Neural progenitor cell (in vitro differentiated cells): Measurements from ENCODE around the gene FFAR3. TPM values are rescaled to one million over a fixed set of nuclear protein-coding genes. Genes with fewer than 3 reads are reported as not detected.

Experiments used
- DNase-seq: peaks from one replicate; pipeline ENCODE4 v3.0.0-alpha.2; 2016; ENCODE audit warnings: low spot score
- H2AFZ ChIP-seq: fragments of 200-600 bp; sonication (generic); replicated peaks from 2 replicates; pipeline ENCODE4 v1.6.1; 2016; ENCODE audit warnings: antibody characterized with exemption
- H3F3A ChIP-seq: fragments of 200-600 bp; sonication (generic); 2 replicates; pipeline ENCODE4 v1.6.1; 2016; ENCODE audit warnings: antibody characterized with exemption, low read depth
- H3K27ac ChIP-seq: fragments of 200-600 bp; sonication (generic); 2 replicates; pipeline ENCODE4 v1.5.1; 2016; ENCODE audit warnings: mild to moderate bottlenecking
- H3K27me3 ChIP-seq: fragments of 200-600 bp; sonication (generic); 2 replicates; pipeline ENCODE4 v1.6.1; 2016; ENCODE audit warnings: mild to moderate bottlenecking, moderate library complexity
- H3K36me3 ChIP-seq: fragments of 200-600 bp; sonication (generic); 2 replicates; pipeline ENCODE4 v1.5.1; 2016
- H3K4me1 ChIP-seq: fragments of 200-600 bp; sonication (generic); 2 replicates; pipeline ENCODE4 v1.6.1; 2016; ENCODE audit warnings: mixed run types
- H3K4me2 ChIP-seq: fragments of 200-600 bp; sonication (generic); 2 replicates; pipeline ENCODE4 v1.6.1; 2016
- H3K4me3 ChIP-seq: fragments of 200-600 bp; sonication (generic); 2 replicates; pipeline ENCODE4 v1.5.1; 2016
- H3K79me2 ChIP-seq: fragments of 200-600 bp; sonication (generic); 2 replicates; pipeline ENCODE4 v1.6.1; 2016; ENCODE audit warnings: low read depth
- H3K9ac ChIP-seq: fragments of 200-600 bp; sonication (generic); 2 replicates; pipeline ENCODE4 v1.6.1; 2016
- H3K9me3 ChIP-seq: fragments of 200-600 bp; sonication (generic); 2 replicates; pipeline ENCODE4 v1.5.1; 2016; ENCODE audit warnings: low read depth
- H4K20me1 ChIP-seq: fragments of 200-600 bp; sonication (generic); 2 replicates; pipeline ENCODE4 v1.6.1; 2016; ENCODE audit warnings: low read depth
- H3K27ac Mint-ChIP-seq: 3 replicates; pipeline ENCODE4 v1.8.0; 2021; ENCODE audit warnings: mixed read lengths
- H3K27me3 Mint-ChIP-seq: 2 replicates; pipeline ENCODE4 v1.8.0; 2022; ENCODE audit warnings: low read depth, mild to moderate bottlenecking, inconsistent platforms, moderate library complexity, mixed read lengths; ENCODE audit not compliant: insufficient read depth
- H3K36me3 Mint-ChIP-seq: 3 replicates; pipeline ENCODE4 v1.8.0; 2021; ENCODE audit warnings: mixed read lengths
- H3K4me1 Mint-ChIP-seq: 3 replicates; pipeline ENCODE4 v1.8.0; 2021; ENCODE audit warnings: mixed read lengths
- H3K4me3 Mint-ChIP-seq: 3 replicates; pipeline ENCODE4 v1.8.0; 2021; ENCODE audit warnings: mild to moderate bottlenecking, moderate library complexity, mixed read lengths
- H3K9me3 Mint-ChIP-seq: 3 replicates; pipeline ENCODE4 v1.8.0; 2020; ENCODE audit warnings: mixed read lengths
- EZH2 ChIP-seq: fragments of 200-600 bp; sonication (generic); IDR thresholded peaks from 2 replicates; pipeline ENCODE4 v1.6.1; 2017; ENCODE audit warnings: antibody characterized with exemption, mild to moderate bottlenecking, moderate library complexity
- EZH2phosphoT487 ChIP-seq: fragments of 200-600 bp; sonication (generic); IDR thresholded peaks from 2 replicates; pipeline ENCODE4 v1.6.1; 2017; ENCODE audit warnings: antibody characterized with exemption
- total RNA-seq: library from RNA; depleted of rRNA; stranded (reverse); fragments of >200 nt; gene quantifications from 2 replicates; pipeline ENCODE4 v1.2.3, GENCODE V29; 2015; ENCODE audit warnings: low replicate concordance
- TF ChIP-seq, protein P1 (sequence below): fragments of 200-600 bp; sonication (generic); IDR thresholded peaks from 2 replicates; pipeline ENCODE4 v1.5.1; 2017; ENCODE audit warnings: antibody characterized with exemption, mild to moderate bottlenecking

The FFAR3 gene
- total RNA-seq, 1 donor from 2014 or later: not detected

DNA sequence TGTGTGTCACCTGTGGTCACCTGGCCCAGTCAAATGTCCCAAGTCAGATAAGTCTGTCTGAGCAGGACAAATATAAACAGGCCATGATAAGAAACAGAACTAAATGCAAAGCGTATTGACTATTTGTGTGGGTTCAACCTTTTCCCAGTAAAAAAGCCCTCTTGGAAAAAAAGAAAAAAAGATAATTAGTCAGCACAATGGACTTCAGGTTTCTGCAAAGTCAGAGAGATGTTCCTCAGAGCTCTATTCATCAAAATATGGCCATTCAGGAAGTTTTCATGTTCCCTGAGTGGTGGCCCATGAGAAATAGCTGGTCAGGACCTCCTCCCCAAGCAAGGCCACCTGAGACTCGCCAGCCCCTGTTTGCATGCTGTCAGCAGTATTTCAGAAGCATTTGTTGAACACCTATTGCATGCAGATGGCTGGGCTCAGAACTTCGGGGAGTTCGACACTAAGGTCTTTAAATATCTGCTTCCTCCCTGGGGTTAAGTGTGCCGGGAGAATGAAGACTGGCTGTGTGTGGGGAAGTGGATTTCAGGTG is 2.7 kb downstream of the FFAR3 start:
- Histone ChIP-seq H3K4me2 (no peak overlapping the region), H3K4me1 (no peaks in the 10 kb centered on the region), H2AFZ (no peak overlapping the region), H3K9ac (no peak overlapping the region), H3K27me3 (no peaks in the 10 kb centered on the region), H4K20me1 (no peaks in the 10 kb centered on the region), H3K79me2 (no peaks in the 10 kb centered on the region), H3K36me3 (no peaks in the 10 kb centered on the region), H3K27ac (no peak overlapping the region), H3K4me3 (no peak overlapping the region), H3K9me3 (no peaks in the 10 kb centered on the region), H3F3A (no peaks in the 10 kb centered on the region)
- H3K36me3 Mint-ChIP-seq: no peaks in the 10 kb centered on the region
- no peaks in the 10 kb centered on the region for H3K9me3 Mint-ChIP-seq
- no peak overlapping the region for H3K4me3 Mint-ChIP-seq
- no peaks in the 10 kb centered on the region for H3K27me3 Mint-ChIP-seq
- H3K27ac Mint-ChIP-seq: no peak overlapping the region
- DNase-seq: no peak
- H3K4me1 Mint-ChIP-seq: peaks cover 8% of the 10 kb centered on the region
- TF ChIP-seq EZH2: no peak
- TF ChIP-seq, protein P1, sequence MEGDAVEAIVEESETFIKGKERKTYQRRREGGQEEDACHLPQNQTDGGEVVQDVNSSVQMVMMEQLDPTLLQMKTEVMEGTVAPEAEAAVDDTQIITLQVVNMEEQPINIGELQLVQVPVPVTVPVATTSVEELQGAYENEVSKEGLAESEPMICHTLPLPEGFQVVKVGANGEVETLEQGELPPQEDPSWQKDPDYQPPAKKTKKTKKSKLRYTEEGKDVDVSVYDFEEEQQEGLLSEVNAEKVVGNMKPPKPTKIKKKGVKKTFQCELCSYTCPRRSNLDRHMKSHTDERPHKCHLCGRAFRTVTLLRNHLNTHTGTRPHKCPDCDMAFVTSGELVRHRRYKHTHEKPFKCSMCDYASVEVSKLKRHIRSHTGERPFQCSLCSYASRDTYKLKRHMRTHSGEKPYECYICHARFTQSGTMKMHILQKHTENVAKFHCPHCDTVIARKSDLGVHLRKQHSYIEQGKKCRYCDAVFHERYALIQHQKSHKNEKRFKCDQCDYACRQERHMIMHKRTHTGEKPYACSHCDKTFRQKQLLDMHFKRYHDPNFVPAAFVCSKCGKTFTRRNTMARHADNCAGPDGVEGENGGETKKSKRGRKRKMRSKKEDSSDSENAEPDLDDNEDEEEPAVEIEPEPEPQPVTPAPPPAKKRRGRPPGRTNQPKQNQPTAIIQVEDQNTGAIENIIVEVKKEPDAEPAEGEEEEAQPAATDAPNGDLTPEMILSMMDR: no peak
- TF ChIP-seq EZH2phosphoT487: no peak

GRCh38 chr19:35362261-35363000 is 4.2 kb downstream of the FFAR3 start:
- DNase-seq: no peak
- H3K4me3 ChIP-seq: no peak overlapping the region
- no peak overlapping the region for H3K4me2 ChIP-seq
- H3K79me2 ChIP-seq: no peaks in the 10 kb centered on the region
- no peaks in the 10 kb centered on the region for H3K36me3 Mint-ChIP-seq
- no peak overlapping the region for H3K27ac Mint-ChIP-seq
- H3K4me3 Mint-ChIP-seq: no peak overlapping the region
- H3K27me3 Mint-ChIP-seq: no peaks in the 10 kb centered on the region
- H3K4me1 ChIP-seq: no peaks in the 10 kb centered on the region
- no peaks in the 10 kb centered on the region for H3K27me3 ChIP-seq
- no peaks in the 10 kb centered on the region for H3K36me3 ChIP-seq
- H3K9ac ChIP-seq: no peak overlapping the region
- no peak overlapping the region for H2AFZ ChIP-seq
- TF ChIP-seq EZH2phosphoT487 (no peak), EZH2 (no peak)
- TF ChIP-seq, protein P1: no peak
- H3K4me1 Mint-ChIP-seq: peaks cover 8% of the 10 kb centered on the region
- no peaks in the 10 kb centered on the region for H3K9me3 Mint-ChIP-seq
- H3F3A ChIP-seq: no peaks in the 10 kb centered on the region
- no peaks in the 10 kb centered on the region for H4K20me1 ChIP-seq
- no peaks in the 10 kb centered on the region for H3K9me3 ChIP-seq
- no peak overlapping the region for H3K27ac ChIP-seq

DNA sequence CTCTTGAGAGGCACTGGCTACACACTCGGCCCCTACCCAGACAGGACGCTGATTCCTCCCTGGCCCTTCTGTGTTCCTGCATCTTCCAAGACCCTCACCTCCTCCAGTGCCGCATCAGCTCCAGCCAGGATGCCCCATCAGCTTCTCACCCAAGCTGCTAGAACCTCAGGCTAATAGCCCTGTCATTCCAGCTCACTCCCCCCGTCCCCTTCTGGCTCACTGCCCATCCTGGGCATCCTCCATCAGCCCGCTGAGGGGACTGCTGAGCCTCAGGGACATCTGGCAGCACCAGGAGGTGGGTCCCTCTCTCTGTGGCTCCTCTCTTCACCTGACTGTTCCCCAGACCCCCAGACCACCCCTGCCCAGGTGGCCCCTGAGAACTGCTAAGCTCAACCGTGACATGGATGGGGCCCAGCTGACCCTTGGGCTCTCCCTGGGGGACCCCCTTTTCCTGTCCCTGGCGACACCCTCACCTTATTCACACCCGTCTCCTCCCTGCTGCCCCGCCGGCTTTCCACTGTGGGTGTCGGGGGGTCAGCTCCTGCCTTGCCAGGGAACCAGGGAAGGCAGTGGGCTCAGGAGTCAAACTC is 4.8 kb downstream of the FFAR3 start:
- DNase-seq: no peak
- no peaks in the 10 kb centered on the region for H3F3A ChIP-seq
- no peaks in the 10 kb centered on the region for H3K9me3 ChIP-seq
- no peak overlapping the region for H3K4me3 ChIP-seq
- H3K79me2 ChIP-seq: no peaks in the 10 kb centered on the region
- no peaks in the 10 kb centered on the region for H3K36me3 ChIP-seq
- H3K27me3 Mint-ChIP-seq: no peaks in the 10 kb centered on the region
- no peaks in the 10 kb centered on the region for H3K27me3 ChIP-seq
- peaks cover 8% of the 10 kb centered on the region for H3K4me1 Mint-ChIP-seq
- no peaks in the 10 kb centered on the region for H3K4me1 ChIP-seq
- H4K20me1 ChIP-seq: no peaks in the 10 kb centered on the region
- no peak overlapping the region for H3K4me3 Mint-ChIP-seq
- no peak overlapping the region for H3K4me2 ChIP-seq
- TF ChIP-seq EZH2phosphoT487: no peak
- TF ChIP-seq EZH2: no peak
- TF ChIP-seq, protein P1: no peak
- no peaks in the 10 kb centered on the region for H3K36me3 Mint-ChIP-seq
- H3K9me3 Mint-ChIP-seq: no peaks in the 10 kb centered on the region
- H3K27ac Mint-ChIP-seq: peak overlapping the region; percentile 53
- no peak overlapping the region for H3K9ac ChIP-seq
- H3K27ac ChIP-seq: no peak overlapping the region
- H2AFZ ChIP-seq: no peak overlapping the region
